ENCODE measurements around the gene MAGI2.
"Not testable (repeated sequence)": the region's sequence is repeated elsewhere in the genome, so short reads cannot be mapped to it uniquely, and the experiment has no call there.

The MAGI2 gene

GRCh38 chr7:78002021-78002420, 1451.4 kb downstream of the MAGI2 start:
- no peak for DNase-seq

- DNase-seq = not testable (repeated sequence)
Observed at GRCh38 chr7:77999168-77999567, 1454.3 kb downstream of the MAGI2 start.

GRCh38 chr7:77995717-77996116, 1457.8 kb downstream of the MAGI2 start:
- DNase-seq = no peak

GRCh38 chr7:77993838-77994237, 1459.6 kb downstream of the MAGI2 start:
- DNase-seq = no peak

DNA sequence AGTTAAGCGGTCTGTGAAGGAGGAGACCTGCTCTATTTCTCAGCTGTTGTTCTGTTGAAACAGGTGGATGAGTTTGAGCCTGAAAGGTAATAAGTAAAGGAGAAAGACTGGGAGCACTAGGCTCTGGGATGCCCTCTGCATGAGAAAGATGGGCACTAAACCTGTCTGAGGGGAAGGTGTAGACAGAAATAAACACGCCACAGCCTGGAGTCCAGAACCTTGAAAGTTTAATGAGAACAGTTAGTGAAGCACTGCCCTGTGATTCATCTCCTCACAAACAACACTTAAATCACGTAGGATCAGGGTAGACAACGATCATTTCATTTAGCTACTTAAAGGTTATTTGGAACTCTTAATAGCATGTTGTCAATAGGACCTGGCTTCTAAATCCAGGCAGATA, 1461.8 kb downstream of the MAGI2 start:
- no peak for DNase-seq

GRCh38 chr7:77989981-77990566, 1463.4 kb downstream of the MAGI2 start:
- peak; percentile 5 to 13 for DNase-seq

GRCh38 chr7:77985974-77986339, 1467.5 kb downstream of the MAGI2 start:
- DNase-seq = no peak

DNA sequence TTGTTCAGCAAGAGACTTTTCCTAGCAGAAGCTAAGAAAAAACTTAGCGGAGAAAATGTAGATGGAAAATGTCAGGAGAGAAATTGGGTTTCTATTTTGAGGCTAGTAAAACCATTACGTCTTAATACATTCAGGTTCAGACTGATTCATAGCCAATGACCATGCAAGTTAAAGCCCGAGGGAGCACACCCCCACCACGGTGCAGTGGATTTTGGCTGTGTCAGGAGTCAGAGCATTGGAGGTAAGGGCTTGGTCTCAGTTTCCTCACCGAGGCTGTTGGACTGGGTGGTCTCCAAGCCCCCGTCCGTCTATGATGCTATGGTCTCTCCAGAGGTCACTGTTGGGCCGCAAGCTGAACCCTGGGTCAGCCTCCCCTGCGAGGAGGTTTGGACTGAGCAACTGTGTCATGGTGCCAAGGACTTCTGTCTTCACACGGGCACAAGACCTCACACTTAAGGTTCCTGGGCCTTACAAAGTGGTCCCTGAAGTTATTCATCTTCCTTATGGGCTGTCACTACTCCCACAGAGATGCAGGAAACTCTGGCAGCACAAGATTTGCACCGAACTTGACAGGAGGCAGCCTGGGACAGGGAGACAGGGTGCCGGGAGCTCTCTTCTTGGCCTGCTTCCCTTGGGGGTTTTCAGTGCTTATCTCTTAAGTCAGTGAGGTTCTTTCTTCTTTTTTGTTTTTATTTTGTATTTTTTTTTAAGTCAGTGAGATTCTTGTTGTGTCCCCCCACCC, 1468.1 kb downstream of the MAGI2 start:
- DNase-seq = no peak

DNA sequence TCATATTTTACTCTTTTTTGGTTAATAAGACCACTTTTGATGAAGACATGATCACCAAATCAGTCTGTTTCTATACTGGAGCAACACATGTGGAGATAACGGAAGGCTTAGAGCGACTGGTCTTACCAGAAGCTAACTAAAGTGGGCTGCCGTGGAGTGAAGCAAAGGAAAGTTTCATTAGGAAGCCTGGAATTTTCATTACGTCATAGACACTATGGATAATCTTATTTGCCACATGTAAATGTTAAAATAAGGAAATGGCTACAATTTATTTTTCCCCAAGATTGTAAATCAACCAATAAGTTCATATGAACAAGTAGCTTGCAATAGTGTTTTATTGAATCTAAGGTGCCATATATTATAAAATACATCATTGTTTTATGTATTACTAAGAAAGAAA, 1469.5 kb downstream of the MAGI2 start:
- no peak for DNase-seq

DNA sequence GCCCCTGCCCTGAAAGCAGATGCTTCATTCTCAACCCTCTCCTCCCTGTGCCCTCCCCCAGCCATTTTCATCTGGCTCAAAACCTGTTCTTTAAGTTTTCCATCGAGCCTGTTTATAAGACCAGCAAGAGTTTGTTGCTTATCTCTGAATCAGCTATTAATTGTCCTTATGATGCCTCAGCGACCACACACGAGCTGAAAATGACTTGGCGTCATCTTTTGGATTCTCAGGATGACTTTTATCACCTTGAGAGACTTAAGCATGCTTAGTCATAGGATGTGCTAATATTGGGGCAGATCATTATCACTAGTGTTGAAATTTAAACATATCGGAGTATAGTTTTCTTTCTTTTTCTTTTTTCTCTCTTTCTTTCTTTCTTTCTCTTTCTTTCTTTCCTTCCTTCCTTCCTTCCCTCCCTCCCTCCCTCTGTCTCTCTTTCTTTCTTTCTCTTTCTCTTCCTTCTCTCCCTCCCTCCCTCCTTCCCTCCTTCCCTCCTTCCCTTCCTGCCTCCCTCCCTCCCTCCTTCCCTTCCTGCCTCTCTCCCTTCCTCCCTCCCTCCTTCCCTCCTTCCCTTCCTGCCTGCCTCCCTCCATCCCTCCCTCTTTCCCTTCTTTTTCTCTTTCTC, 1470.4 kb downstream of the MAGI2 start:
- no peak for DNase-seq

DNA sequence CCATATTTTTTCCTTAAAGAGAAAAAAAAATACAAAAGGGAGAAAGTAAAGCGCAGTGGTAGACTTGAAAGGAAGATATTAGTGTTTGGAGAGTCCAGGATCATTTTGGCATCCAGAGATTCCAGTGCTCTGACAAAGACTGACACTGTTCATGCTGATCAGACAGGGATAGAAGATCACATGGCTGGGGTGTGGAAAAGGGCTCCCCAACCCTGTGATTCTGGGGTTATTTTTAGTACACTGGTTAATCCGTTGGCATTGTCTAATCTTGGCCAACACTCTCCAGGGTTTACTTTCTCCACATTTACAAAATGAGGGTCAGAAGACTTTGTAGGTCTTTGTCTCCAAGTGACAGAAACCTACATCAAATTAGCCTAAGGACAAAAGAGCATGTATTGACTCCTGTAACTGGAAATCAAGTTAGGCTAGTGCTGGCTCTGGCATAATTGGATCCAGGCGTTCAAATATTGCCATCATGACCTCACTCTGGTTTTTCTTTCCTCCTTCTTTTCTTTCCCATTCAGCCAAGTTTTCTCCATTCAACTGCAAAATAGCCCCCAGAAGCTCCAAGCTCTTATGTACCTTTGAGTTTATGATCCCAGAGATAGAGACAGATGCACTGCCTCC, 1473.3 kb downstream of the MAGI2 start:
- no peak for DNase-seq

DNA sequence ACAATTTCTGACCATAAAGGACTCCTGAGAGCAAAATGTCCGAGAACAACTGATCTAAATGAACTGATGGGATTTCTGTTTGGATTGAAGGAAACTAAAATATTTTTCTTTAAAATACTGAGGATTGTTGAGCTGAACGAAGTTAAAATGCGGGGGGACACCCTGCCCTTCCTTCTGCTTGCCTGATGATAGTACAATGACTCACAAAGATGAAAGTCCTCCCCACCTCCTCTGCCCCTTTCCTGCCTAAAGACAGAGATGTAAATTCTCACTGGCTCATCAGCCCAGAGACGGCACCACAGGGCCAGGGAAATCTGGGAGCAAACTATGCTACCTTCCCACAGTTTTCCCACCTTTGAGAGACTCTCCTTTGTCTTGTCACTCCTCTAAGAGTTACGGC, 1474.2 kb downstream of the MAGI2 start:
- no peak for DNase-seq

DNA sequence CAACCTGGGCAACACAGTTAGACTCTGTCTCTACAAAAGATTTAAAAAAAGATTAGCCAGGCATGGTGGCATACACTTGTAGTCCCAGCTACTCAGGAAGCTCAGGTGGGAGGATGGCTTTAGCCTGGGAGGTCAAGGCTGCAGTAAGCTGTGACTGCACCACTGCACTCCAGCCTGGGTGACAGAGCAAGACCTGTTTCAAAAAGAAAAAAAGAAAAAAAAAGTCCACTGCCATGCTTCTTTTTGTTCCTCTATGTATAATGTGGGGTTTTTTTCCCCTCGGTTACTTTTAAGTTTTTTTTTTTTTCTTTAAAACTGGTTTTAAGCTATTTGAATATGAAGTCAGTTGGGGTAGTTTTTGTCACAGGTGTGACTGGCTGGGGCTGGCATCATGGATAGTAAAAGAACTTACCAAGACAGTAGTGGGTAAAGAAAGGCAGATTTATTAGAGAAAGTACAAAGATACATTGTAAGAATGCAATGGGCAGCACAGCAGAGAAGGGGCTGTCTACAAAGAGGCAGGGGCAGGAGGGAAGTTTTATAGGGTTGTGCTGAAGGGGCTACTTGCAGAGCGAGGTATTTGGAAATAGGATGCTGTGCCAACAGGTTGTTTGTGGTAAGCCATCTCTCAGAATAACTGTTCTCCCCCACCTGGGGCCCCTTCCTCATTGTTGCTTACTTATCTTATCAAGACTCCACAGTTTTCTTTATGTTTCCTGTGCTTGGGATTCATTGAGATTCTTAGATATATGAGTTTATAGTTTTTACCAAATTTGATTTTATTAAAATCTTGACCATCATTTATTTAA, 1477.6 kb downstream of the MAGI2 start:
- DNase-seq = no peak

- no peak for DNase-seq
Observed at GRCh38 chr7:77971726-77972125, 1481.7 kb downstream of the MAGI2 start.

GRCh38 chr7:77967429-77967828, 1486.0 kb downstream of the MAGI2 start:
- DNase-seq = no peak

Data from inflammatory macrophage treated with lipopolysaccharide for 1 hour (primary cell).